Fibroblast of skin of back (primary cell): ENCODE data around the gene SETDB2. TPM values are rescaled to one million over a fixed set of nuclear protein-coding genes. Genes with fewer than 3 reads are reported as not detected.

Source experiments
- DNase-seq: peaks from one replicate; pipeline ENCODE4 v3.0.0-alpha.2; 2013
- polyA plus RNA-seq, 2 experiments: library from polyadenylated mRNA; unstranded; fragments of 120-200 nt; gene quantifications; one replicate each; pipeline ENCODE4 v1.2.1, GENCODE V29; 2013; ENCODE audit not compliant: insufficient read length in 2 of 2

Gene SETDB2
- polyA plus RNA-seq (2013, experiment 1 of 2; ENCODE audit: insufficient read length): 4.9 TPM
- polyA plus RNA-seq (2013, experiment 2 of 2; ENCODE audit: insufficient read length): 4.4 TPM

- peak; percentile 98 for DNase-seq
These were observed at the start of gene SETDB2, which contains the start of gene CAB39L for GRCh38 chr13:49443704-49444523. TSS of gene SETDB2 (plus strand) at chr13:49444274. CDS start at chr13:49451894, 7,620 bp downstream. TSS of gene CAB39L (minus strand) at chr13:49444064. CDS start at chr13:49382910, 61,154 bp downstream.

GRCh38 chr13:49395451-49395865 lies 48.6 kb upstream of the SETDB2 start:
- peak; percentile 56 for DNase-seq

GRCh38 chr13:49395878-49396380 lies 48.1 kb upstream of the SETDB2 start:
- no peak for DNase-seq

GRCh38 chr13:49399801-49400472 lies 44.1 kb upstream of the SETDB2 start:
- no peak for DNase-seq

GRCh38 chr13:49400755-49401659 lies 43.1 kb upstream of the SETDB2 start:
- peak; percentile 61 for DNase-seq

- DNase-seq: peak; percentile 73
These were observed 39.9 kb upstream of the SETDB2 start for GRCh38 chr13:49403996-49404702.

GRCh38 chr13:49404703-49405020 lies 39.4 kb upstream of the SETDB2 start:
- no peak for DNase-seq

GRCh38 chr13:49407068-49407467 lies 37.0 kb upstream of the SETDB2 start:
- DNase-seq: peak; percentile 59

- no peak for DNase-seq
These were observed 36.1 kb upstream of the SETDB2 start for GRCh38 chr13:49407936-49408335.

GRCh38 chr13:49409008-49409407 lies 35.1 kb upstream of the SETDB2 start:
- DNase-seq: no peak

GRCh38 chr13:49410006-49410405 lies 34.1 kb upstream of the SETDB2 start:
- DNase-seq: no peak

GRCh38 chr13:49410477-49410876 lies 33.6 kb upstream of the SETDB2 start:
- no peak for DNase-seq

- DNase-seq: no peak
These were observed 32.7 kb upstream of the SETDB2 start for GRCh38 chr13:49411353-49411752.

- DNase-seq: no peak
These were observed 31.3 kb upstream of the SETDB2 start for GRCh38 chr13:49412749-49413148.

GRCh38 chr13:49417161-49417560 lies 26.9 kb upstream of the SETDB2 start:
- no peak for DNase-seq

GRCh38 chr13:49418206-49418605 lies 25.9 kb upstream of the SETDB2 start:
- no peak for DNase-seq

- no peak for DNase-seq
These were observed 24.8 kb upstream of the SETDB2 start for GRCh38 chr13:49419276-49419675.

GRCh38 chr13:49421391-49421790 lies 22.7 kb upstream of the SETDB2 start:
- DNase-seq: no peak

- no peak for DNase-seq
These were observed 20.0 kb upstream of the SETDB2 start for GRCh38 chr13:49424011-49424560.

GRCh38 chr13:49428041-49428763 lies 15.9 kb upstream of the SETDB2 start:
- DNase-seq: peak; percentile 12

- peak; percentile 21 for DNase-seq
These were observed 15.0 kb upstream of the SETDB2 start for GRCh38 chr13:49429121-49429520.
